Measurements from ENCODE around the gene TRPM2. TPM values are rescaled to one million over a fixed set of nuclear protein-coding genes. Genes with fewer than 3 reads are reported as not detected.

The TRPM2 gene
- total RNA-seq, result not detected in 2 replicates
- 0.03 TPM for polyA plus RNA-seq (2012)

- DNase-seq (ENCODE audit: low read depth), result no peak
Measured at GRCh38 chr21:44353191-44353970, at the start of gene TRPM2. Gene TRPM2, plus strand, starts transcription at chr21:44353621. Its CDS starts 80 bp downstream, at chr21:44353701.

GRCh38 chr21:44304011-44304616, 49.3 kb upstream of the TRPM2 start:
- no peak for DNase-seq (ENCODE audit: low read depth)

GRCh38 chr21:44304877-44305293, 48.5 kb upstream of the TRPM2 start:
- DNase-seq (ENCODE audit: low read depth), result no peak

- DNase-seq (ENCODE audit: low read depth), result no peak
Measured at GRCh38 chr21:44305691-44306090, 47.7 kb upstream of the TRPM2 start.

- no peak for DNase-seq (ENCODE audit: low read depth)
Measured at GRCh38 chr21:44306936-44307704, 46.3 kb upstream of the TRPM2 start.

GRCh38 chr21:44310628-44311507, 42.6 kb upstream of the TRPM2 start:
- DNase-seq (ENCODE audit: low read depth), result no peak

- no peak for DNase-seq (ENCODE audit: low read depth)
Measured at GRCh38 chr21:44312089-44312488, 41.3 kb upstream of the TRPM2 start.

GRCh38 chr21:44312716-44313115, 40.7 kb upstream of the TRPM2 start:
- no peak for DNase-seq (ENCODE audit: low read depth)

GRCh38 chr21:44313451-44313850, 40.0 kb upstream of the TRPM2 start:
- DNase-seq (ENCODE audit: low read depth), result no peak

- no peak for DNase-seq (ENCODE audit: low read depth)
Measured at GRCh38 chr21:44314128-44314527, 39.3 kb upstream of the TRPM2 start.

- DNase-seq (ENCODE audit: low read depth), result no peak
Measured at GRCh38 chr21:44314561-44314960, 38.9 kb upstream of the TRPM2 start.

GRCh38 chr21:44315691-44316203, 37.7 kb upstream of the TRPM2 start:
- DNase-seq (ENCODE audit: low read depth), result no peak

GRCh38 chr21:44316277-44316900, 37.0 kb upstream of the TRPM2 start:
- DNase-seq (ENCODE audit: low read depth), result no peak

- DNase-seq (ENCODE audit: low read depth), result no peak
Measured at GRCh38 chr21:44317241-44317782, 36.1 kb upstream of the TRPM2 start.

- no peak for DNase-seq (ENCODE audit: low read depth)
Measured at GRCh38 chr21:44317871-44318270, 35.5 kb upstream of the TRPM2 start.

- no peak for DNase-seq (ENCODE audit: low read depth)
Measured at GRCh38 chr21:44318489-44319285, 34.7 kb upstream of the TRPM2 start.

GRCh38 chr21:44319407-44320065, 33.9 kb upstream of the TRPM2 start:
- DNase-seq (ENCODE audit: low read depth), result no peak

GRCh38 chr21:44320847-44321246, 32.6 kb upstream of the TRPM2 start:
- no peak for DNase-seq (ENCODE audit: low read depth)
